Measurements from ENCODE around the gene IGFBP3.

IGFBP3 gene

DNA sequence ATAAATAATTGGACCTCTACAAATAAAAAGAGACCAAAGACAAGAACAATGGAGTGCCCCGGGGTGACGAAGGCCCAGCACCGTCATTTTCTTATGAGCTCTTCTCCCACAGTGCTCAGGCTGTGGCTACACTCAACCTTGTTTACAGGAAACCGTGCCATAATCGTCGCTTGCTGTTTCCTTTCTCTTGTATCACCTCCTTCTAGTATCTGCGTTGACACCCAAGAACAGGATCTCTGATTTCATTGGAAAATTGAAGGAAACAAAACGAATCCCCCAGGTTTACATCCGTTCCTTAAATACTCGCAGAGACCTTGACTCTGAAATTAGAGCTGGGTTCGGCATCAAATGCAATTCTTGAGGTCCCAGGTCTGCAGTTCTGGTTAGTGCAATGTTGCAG is 1.7 kb upstream of the IGFBP3 start:
- no peak for DNase-seq (ENCODE audit: low read depth)

DNA sequence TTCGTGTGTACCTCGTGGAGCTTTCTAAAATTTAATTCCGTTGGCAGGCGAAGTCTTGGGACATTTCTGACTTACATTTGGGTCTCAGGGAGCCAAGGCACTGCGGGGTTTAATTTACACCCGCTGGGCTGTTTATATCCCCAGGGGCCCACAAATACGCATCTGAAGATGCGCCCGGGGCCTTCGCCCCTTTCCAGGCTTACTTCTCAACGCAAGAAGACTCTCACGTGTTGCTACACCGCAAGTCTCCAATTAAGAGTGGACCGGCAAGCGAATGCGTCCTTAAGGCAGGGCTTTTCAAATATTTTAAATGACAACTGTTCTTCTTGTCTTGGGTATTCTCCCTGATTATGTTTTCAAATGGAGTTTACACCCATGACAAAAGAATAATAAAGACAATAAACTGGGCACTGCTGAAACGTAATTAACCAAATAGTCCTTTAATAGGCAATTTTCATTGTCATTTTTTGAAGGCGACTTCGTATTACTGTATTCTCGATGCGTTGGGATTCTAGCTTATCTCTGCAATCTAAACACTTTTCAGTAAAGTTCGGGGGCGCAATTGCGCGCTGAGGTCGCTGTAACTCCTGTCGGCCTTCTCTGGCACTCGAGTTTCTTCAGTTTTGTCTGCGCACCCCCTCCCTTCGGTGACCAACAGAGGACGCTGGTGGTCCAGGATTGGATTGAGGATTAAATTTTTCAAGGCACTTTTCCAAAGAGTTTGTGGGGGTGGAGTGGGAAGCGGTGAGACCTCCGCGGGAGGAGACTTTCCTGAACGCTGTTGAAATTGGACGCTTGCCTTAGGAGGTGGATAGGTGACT is 837 bp upstream of the IGFBP3 start:
- peak; percentile 68 for DNase-seq (ENCODE audit: low read depth)

DNA sequence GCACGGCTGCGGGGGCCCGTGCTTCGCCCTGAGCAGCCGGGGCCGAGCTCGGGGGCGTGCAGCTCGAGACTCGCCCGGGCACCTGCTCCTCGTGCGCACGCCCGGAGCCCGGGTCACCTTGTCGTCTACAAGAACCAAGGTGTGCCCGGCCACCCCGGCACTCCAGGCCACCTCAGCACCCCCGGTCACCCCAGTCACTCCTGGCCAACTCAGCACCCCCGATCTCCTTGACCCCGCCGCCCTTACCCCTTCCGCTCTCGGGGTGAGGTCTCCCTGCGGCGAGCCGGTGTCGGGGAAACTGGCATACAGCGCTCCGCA is 268 bp upstream of the IGFBP3 start:
- no peak for DNase-seq (ENCODE audit: low read depth)

DNA sequence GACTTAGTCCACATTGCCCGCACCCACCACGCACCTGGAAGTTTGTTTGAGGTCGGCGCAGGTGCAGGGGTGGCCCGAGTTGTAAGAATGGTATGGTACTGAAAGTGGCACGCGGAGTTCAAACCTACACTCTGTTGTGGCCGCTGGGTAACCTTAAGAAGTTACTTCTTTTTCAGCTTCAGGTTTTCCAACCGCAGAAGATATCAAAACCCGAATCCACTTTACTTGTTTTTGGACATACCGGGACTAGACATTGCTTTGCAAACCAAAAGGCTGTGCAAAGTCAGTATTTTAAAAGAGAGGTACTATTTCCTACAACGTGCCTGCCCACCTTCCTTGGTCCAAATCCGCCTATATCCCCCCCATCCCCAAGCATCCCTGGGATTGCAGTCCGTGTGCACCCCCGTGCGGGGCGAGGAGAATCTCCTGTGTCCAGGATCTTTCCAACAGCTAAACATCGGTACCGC is 1.0 kb downstream of the IGFBP3 start:
- DNase-seq (ENCODE audit: low read depth), result no peak

DNA sequence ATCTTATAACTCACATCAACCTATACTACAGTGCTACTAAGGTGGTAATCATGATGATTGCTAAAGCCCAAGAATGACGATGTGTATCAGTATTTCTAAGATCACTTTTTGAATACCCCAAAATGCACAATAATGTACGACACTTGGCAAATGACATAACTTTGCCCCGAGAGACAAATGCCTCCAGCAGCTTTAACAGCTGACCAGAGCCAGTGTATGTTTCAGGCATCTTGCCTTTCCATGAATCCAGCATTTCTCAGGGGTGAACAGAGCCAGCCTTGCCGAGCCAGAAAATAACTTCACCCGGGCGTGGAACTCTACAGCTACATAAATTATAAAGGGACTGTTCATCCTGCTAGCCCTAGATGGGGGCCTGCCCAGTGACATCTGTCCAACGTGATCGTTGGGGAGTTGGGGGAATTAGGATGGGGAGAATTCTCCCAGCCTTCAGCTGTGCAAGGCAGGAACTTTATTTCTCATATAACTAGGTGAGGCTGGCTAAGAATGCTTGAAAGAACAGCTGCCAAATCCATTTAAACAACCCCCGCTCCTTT is 1.8 kb downstream of the IGFBP3 start:
- no peak for DNase-seq (ENCODE audit: low read depth)

DNA sequence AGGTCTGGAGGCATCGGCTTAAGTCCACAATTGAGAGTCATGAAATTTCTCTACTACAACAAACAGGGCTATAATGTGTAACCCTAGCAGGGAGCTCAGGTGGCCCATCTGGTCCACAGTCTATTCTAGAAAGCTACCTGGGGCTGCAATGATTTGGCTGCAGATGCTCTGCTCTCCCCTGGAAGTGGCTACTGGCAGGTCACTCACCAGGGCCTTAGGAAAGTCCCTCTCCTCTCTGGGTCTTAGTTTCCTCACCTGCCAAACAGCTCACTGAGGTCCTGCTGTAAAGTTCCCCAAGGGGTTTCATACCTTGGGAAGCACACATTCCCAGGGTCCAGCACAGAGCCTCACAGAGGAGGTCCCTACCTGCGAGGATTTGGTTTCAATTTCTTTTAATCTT is 2.5 kb downstream of the IGFBP3 start:
- DNase-seq (ENCODE audit: low read depth), result no peak

DNA sequence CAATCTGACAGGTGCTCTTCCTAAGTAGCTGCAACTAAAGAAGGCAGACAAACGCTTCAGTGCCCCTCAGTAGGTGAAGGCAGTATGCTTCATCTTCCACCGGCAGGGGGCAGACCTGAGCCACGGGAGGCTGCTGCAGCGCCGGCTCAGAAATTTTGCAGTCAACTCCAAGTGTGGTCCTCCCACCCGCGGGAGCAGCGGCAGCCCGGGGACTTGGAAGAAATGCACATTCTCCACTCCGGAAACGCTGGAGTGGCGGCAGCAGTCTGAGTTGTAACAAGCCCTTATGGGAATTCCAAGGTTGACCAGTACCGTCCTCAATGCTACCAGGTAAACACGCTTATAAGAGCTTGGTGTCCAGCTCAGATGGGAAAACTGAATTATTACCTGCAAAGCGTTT is 3.4 kb downstream of the IGFBP3 start:
- DNase-seq (ENCODE audit: low read depth), result peak; percentile 46

DNA sequence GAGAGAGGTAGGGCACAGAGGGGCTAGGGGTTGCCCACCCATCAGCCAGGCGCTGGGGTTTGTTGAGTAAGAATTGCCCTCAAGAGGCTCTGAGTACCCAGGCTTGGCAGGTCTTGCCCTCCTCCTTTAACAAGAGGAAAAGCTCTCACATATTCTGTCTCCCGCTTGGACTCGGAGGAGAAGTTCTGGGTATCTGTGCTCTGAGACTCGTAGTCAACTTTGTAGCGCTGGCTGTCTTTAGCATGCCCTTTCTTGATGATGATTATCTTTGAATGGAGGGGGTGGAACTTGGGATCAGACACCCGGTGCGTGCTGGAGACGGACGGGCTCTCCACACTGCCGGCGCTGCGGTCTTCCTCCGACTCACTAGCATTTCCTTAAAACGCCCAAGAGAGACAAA is 4.0 kb downstream of the IGFBP3 start:
- no peak for DNase-seq (ENCODE audit: low read depth)

DNA sequence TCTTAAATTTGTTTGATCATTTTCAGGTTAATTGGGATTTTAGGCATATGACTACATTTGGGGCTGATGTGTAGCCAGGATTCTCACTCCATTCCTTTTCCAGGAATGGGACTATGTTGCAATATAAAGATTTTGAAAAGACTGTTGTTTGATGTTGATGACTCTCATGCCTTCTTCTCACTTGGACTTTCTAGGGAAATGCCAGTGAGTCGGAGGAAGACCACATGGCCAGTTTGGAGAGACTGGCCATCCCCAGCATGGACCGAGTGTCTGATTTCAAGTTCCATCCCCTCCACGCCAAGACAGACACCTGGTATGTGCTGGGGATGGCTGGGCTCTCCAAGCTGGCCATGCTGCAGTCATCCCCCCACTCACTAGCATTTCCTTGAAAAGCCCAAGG is 5.5 kb downstream of the IGFBP3 start:
- no peak for DNase-seq (ENCODE audit: low read depth)

DNA sequence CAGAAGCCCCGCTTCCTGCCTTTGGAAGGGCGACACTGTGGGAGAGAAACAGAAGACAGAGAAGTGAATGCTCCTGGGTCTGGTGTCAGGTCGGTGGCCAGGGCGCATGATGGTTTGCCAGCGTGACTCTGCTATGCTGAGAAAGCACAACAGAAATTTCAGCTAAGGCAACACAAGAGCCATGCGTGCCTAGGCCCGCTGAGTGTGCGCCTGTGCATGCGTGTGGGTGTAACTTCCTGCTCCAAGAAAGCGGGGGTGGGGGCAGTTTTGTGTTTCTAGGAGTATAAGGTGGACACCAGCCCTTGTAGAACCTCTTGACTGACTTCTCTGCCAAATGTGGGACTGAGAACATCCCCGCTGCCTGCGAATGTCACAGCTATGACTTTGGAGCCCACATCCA is 6.2 kb downstream of the IGFBP3 start:
- DNase-seq (ENCODE audit: low read depth), result no peak

DNA sequence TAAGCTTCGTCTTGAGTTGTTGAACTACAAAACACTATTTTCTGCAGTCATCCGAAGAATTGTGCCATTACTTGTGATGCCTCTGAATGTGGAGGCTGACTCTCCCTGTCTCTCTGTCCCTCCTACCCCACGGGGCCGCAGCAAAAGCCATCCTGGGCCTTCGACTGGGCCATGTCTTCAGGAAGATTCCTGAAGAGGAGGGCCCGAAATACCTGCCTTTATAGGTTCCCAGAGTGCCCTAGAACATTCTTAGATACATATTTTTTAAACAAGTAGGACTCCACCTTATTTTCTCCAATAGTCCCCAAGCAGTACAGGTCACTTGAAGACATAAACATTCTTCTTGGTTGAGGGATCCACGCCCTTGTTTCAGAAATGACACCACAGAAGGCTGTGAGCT is 8.1 kb downstream of the IGFBP3 start:
- DNase-seq (ENCODE audit: low read depth), result no peak

DNA sequence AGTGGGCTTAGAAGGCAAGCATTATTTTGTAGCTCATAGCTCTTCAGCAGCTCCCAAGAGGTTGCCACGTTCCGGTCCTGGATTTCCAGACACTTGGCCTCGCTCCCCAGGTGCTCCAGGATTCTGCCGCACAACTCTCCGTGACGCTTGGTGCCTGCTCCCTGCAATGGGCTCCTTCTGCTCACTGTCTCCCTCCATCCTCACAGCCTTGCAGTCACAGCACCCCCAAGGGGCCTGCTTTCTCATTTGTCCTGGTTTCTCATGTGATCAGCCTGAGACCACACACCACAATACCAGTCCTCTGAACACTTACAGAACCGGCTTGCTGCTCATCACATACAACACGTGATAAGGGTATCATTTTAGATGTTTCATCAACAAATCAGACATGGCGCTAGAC is 9.8 kb downstream of the IGFBP3 start:
- no peak for DNase-seq (ENCODE audit: low read depth)

DNA sequence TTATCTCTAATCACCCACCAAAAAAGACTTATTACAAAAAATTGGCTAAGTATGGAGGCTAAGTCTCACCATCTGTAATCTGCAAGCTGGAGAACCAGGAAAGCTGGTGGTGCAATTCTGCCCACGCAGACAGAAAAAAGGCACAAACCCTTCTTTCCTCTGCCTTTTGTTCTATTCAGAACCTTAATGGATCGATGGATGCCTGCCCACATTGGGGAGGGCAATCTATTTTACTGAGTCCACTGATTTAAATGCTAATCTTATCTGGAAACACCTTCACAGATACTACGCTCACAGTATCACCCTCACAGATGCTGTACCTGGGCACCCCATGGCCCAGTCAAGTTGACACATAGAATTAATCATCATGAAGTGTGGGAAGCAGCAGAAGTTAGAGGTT is 10.2 kb downstream of the IGFBP3 start:
- DNase-seq (ENCODE audit: low read depth), result no peak

DNA sequence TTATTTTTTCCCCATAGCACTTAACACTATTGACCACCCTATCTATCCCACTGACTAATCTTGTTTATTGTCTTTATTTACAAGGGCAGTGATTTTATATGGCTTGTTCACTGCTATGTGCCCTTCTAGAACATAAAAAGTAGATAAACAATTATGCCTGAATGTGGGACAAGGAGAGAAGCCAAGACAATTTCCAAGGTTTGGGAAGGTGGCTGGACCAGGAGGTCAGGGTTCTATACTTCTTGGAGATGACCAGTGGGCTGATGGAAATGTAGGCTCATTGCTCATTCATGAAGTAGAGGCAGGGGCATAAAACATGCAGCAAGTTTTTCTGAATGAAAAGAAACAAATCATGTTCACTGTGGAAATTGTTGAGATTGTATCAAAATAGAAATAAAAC is 11.5 kb downstream of the IGFBP3 start:
- no peak for DNase-seq (ENCODE audit: low read depth)

DNA sequence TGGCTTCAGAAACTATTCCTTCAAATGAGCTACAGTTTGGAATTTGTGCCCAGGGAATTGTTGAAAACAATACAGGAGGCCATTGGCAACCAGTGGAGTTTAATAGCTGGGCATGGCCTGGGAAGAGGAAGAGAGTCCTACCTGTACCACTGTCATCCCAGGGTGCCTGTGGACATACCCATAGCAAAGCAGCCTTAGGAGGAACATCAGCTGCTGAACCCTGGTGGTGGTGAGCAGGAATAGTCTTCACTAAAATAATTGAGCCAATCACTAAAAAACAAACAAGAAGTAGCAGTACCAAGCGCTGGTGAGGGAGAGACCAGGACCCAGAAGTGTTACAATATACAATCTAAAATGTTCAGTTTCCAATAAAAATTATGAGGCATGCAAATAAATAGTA is 18.3 kb downstream of the IGFBP3 start:
- no peak for DNase-seq (ENCODE audit: low read depth)

DNA sequence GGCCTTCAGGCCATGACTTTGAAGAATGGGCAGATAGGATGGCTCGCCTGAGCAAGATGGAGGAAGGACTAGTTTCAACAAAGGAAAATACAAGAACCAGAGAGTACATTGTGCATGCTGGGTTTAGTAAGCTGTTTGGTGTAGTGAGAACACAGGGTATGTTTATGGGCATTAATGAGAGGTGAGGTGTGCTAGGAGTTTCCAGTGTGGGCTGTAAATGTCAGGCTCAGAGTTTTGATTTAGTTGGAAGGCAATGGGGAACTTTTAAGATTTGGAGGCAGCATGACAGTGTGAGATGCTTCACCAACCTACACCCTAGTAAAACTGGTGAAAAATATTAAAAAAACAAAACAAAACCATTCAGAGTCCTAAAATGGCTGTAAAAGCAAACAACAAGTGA is 19.5 kb downstream of the IGFBP3 start:
- no peak for DNase-seq (ENCODE audit: low read depth)

DNA sequence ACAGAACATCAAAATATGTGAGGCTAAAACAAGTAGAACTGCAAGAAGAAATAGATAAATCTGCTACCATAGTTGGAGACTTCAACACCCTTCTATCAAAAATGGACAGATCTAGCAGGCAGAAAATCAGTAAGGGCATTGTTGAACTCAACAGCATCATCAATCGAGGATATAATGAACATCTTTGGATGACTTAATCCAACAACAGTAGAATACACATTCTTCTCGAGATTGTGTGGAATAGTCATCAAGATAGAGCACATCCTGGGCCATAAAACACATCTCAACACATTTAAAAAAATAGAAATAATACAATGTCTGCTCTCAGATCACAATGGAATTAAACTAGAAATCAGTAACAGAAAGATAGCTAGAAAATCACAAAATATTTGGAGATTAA is 22.9 kb downstream of the IGFBP3 start:
- peak; percentile 70 for DNase-seq (ENCODE audit: low read depth)

DNA sequence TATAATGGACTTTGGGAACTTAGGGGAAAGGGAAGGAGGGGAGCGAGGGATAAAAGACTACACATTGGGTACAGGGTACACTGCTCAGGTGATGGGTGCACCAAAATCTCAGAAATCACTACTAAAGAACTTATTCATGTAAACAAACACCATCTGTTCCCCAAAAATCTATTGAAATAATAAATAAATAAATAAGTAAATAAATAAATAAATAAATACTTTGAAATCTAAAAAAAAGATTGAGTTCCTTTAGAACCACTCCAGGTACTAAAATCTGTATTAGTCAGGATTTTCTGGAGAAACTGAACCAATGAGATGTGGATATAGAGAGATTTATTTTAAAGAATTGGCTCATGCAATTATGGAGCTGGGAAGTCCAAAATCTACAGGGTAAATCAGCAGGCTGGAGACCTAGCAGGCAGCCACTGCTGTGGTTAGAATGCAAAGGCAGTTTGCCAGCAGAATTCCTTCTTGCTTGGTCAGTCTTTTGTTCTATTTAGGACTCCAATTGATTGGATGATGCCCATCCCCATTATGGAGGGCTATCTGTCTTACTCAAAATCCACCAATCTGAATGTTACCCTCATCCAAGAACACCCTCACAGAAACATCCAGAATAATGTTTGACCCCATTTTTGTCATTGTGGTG is 23.9 kb downstream of the IGFBP3 start:
- peak; percentile 85 for DNase-seq (ENCODE audit: low read depth)

DNA sequence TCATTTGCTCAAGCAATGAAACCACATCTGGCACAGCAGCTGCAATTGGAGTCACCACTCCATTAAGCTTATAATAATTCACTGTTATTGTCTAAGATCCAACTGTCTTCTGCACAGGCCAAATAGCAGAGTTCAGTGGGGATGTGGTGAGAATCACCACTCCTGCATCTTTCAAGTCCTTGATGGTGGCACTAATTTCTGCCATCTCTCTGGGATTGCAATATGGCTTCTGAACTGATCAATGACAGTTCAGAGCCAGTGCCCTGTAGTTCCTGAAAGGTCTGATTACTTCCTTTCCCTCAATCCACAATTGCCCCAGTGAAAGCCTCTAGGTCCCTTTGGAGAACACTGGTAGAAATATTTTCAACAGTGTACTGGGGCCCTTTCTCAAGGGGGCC is 26.4 kb downstream of the IGFBP3 start:
- no peak for DNase-seq (ENCODE audit: low read depth)

DNA sequence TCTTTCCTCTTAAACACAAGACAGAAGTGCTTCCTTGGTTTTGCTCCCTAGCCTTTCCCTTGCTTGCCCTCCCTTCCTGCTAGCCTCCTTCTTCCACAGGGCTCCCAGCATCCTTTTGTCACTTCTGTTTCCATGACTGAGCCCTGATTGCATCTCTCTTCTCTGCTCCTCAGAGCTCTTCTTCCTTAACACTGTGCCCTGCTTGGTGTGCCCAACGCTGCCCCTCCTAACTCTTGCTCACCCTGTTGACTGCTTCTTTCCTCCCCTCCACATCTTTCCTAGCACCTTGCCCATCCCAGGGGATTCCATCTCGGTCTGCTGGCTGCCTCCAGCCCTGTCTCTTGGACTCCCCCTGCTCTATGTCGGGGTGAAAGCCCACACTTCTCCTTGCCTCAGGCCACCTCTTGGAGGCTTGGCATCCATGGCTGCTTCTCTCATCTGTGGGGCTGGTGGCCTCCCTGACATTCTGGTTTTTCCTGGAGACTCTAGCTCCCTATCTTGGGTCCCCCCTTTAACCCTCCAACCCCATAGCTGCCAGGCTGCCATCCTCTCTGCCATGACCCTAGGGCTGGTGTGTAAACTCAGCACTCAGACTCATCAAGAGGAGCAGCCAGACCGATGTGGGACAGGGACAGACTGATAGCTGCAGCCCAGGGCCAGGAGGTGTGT is 26.9 kb downstream of the IGFBP3 start:
- DNase-seq (ENCODE audit: low read depth), result no peak

DNA sequence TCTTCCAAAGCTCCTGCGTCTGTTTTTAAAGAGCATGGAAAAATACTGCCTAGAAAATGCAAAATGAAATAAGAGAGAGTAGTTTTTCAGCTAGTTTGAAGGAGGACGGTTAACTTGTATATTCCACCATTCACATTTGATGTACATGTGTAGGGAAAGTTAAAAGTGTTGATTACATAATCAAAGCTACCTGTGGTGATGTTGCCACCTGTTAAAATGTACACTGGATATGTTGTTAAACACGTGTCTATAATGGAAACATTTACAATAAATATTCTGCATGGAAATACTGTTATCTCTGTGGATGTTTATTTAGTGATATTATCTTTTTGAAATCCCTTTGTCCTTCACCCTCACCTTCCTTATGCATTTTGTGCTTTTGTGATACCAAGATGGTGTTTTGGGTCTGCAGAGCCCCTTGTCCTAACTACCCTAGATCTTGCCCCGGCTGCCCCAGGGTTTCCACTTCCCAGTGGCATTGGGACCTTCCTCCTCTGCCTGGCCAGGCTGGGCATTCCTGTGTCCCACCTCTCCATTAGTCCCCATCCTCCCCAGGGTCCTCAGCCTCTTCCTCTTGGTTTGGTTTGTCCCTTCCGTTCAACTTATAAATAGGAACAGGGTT is 27.6 kb downstream of the IGFBP3 start:
- DNase-seq (ENCODE audit: low read depth), result no peak

DNA sequence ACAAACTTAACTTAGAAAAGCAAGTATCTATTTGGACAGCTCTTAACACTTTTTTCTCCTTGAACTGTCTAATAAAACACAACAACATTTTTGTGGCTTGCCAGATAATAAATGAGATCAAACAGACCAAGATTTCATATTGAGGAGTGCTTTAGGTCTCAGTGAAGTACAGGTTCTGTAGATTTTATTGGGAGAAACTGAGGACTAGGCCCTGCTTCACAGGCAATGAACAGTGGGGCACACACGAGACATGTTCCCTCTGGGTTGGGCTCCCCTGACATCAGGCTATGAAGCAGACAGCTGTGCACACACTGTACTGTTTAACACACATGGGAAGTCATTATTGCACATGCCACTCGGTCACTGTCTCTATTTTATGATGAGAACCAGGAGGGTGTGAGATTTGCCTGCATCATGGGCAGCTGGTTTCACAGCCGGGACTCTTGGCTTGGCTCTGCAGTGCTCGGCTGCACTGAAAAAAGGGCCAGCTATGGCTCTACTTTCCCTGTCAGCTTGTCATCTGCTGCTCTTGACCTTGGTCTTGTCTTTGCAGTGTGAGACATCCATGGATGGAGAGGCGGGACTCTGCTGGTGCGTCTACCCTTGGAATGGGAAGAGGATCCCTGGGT is 28.6 kb downstream of the IGFBP3 start:
- no peak for DNase-seq (ENCODE audit: low read depth)
